Posterior vena cava (tissue), 2 donors: Measurements from ENCODE around the gene KATNAL1. TPM values are rescaled to one million over a fixed set of nuclear protein-coding genes. Genes with fewer than 3 reads are reported as not detected.

Experiments
- DNase-seq: peaks from one replicate; pipeline ENCODE4 v3.0.0-alpha.2; 2020; ENCODE audit warnings: low spot score
- intact Hi-C, 2 donors: fragments of 100-400 bp; cut with DNase I; formaldehyde crosslinking; loops; one replicate each; pipeline versions ENCODE4 v1.14.1 to v1.14.2; 2022 to 2023
- total RNA-seq, 2 donors: library from RNA; stranded (reverse); fragmentation: NEBNext Ultra II Directional; extraction: Animal tissue kit (Norgen Biotek cat#: 25700); gene quantifications; one replicate each; pipeline ENCODE4 v1.2.1, GENCODE V29; 2021
- donor health status: DM: yes; HTN: yes; CAD: no.
- donor health status: DM: yes; HTN: yes; CAD: no.

The KATNAL1 gene
- total RNA-seq, 2 donors from 2014 or later = 44.8 to 59.5 TPM

GRCh38 chr13:30241532-30241931, 65.8 kb downstream of the KATNAL1 start:
- intact Hi-C loops = no loop called here
- DNase-seq = no peak

- no peak for DNase-seq
- intact Hi-C loops = no loop called here
Measured at GRCh38 chr13:30240608-30241007, 66.7 kb downstream of the KATNAL1 start.

- intact Hi-C loops = no loop called here
- no peak for DNase-seq
Measured at GRCh38 chr13:30235216-30235615, 72.1 kb downstream of the KATNAL1 start.

GRCh38 chr13:30234619-30235162, 72.7 kb downstream of the KATNAL1 start:
- DNase-seq = no peak
- intact Hi-C loops = no loop called here

- DNase-seq = no peak
- intact Hi-C loops = no loop called here
Measured at GRCh38 chr13:30224732-30225131, 82.6 kb downstream of the KATNAL1 start.

- no peak for DNase-seq
- intact Hi-C loops = no loop called here
Measured at GRCh38 chr13:30222254-30222653, 85.1 kb downstream of the KATNAL1 start.

- intact Hi-C loops = no loop called here
- no peak for DNase-seq
Measured at GRCh38 chr13:30216111-30216510, 91.2 kb downstream of the KATNAL1 start.

- intact Hi-C loops = no loop called here
Measured at GRCh38 chr13:30212256-30212655, 95.1 kb downstream of the KATNAL1 start.

GRCh38 chr13:30211745-30212144, 95.6 kb downstream of the KATNAL1 start:
- intact Hi-C loops = no loop called here
- no peak for DNase-seq

More at GRCh38 chr13:30212256-30212655, 95.1 kb downstream of the KATNAL1 start:
- no peak for DNase-seq

GRCh38 chr13:30204564-30204963, 102.8 kb downstream of the KATNAL1 start:
- DNase-seq = no peak
- intact Hi-C loops = no loop called here

GRCh38 chr13:30196025-30196424, 111.3 kb downstream of the KATNAL1 start:
- intact Hi-C loops = no loop called here
- DNase-seq = no peak

GRCh38 chr13:30194906-30195305, 112.4 kb downstream of the KATNAL1 start:
- DNase-seq = no peak
- intact Hi-C loops = no loop called here

- intact Hi-C loops = no loop called here
- no peak for DNase-seq
Measured at GRCh38 chr13:30193279-30194234, 113.8 kb downstream of the KATNAL1 start.

- no peak for DNase-seq
- intact Hi-C loops = no loop called here
Measured at GRCh38 chr13:30192320-30193093, 114.8 kb downstream of the KATNAL1 start.

GRCh38 chr13:30191491-30192100, 115.8 kb downstream of the KATNAL1 start:
- DNase-seq = no peak

GRCh38 chr13:30186634-30187415, 120.5 kb downstream of the KATNAL1 start:
- no peak for DNase-seq
- intact Hi-C loops = no loop called here

More at GRCh38 chr13:30191491-30192100, 115.8 kb downstream of the KATNAL1 start:
- intact Hi-C loops = no loop called here

GRCh38 chr13:30181888-30182651, 125.3 kb downstream of the KATNAL1 start:
- intact Hi-C loops = no loop called here
- DNase-seq = no peak
